LNCaP clone FGC (cell line): ENCODE data around the gene OR10K2.
"Not testable (repeated sequence)": the region's sequence is repeated elsewhere in the genome, so short reads cannot be mapped to it uniquely, and the experiment has no call there.

Source experiments
- DNase-seq: peaks from one replicate; pipeline ENCODE4 v3.0.0-alpha.2; 2011; ENCODE audit warnings: low read depth
- H3K4me3 ChIP-seq: 2 replicates; pipeline ENCODE4 v1.5.1; 2011; ENCODE audit warnings: mild to moderate bottlenecking, low read depth, low read length, control low read depth
- TF ChIP-seq, protein P1 (sequence below): IDR thresholded peaks from 2 replicates; pipeline ENCODE4 v1.5.1; 2012; ENCODE audit warnings: mild to moderate bottlenecking; ENCODE audit not compliant: control insufficient read depth, insufficient read depth; ENCODE audit errors: extremely low read depth

Gene OR10K2

GRCh38 chr1:158400871-158401270, 25.2 kb downstream of the OR10K2 start:
- no peak overlapping the region for H3K4me3 ChIP-seq
- no peak for DNase-seq
- TF ChIP-seq, protein P1, sequence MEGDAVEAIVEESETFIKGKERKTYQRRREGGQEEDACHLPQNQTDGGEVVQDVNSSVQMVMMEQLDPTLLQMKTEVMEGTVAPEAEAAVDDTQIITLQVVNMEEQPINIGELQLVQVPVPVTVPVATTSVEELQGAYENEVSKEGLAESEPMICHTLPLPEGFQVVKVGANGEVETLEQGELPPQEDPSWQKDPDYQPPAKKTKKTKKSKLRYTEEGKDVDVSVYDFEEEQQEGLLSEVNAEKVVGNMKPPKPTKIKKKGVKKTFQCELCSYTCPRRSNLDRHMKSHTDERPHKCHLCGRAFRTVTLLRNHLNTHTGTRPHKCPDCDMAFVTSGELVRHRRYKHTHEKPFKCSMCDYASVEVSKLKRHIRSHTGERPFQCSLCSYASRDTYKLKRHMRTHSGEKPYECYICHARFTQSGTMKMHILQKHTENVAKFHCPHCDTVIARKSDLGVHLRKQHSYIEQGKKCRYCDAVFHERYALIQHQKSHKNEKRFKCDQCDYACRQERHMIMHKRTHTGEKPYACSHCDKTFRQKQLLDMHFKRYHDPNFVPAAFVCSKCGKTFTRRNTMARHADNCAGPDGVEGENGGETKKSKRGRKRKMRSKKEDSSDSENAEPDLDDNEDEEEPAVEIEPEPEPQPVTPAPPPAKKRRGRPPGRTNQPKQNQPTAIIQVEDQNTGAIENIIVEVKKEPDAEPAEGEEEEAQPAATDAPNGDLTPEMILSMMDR = no peak

GRCh38 chr1:158398818-158399514, 27.1 kb downstream of the OR10K2 start, which contains the start of gene OR10T2:
OR10T2 (minus strand) TSS chr1:158399466; CDS start chr1:158399466, 0 bp downstream.
- TF ChIP-seq, protein P1 = no peak
- DNase-seq = no peak
- no peak within 1 kb of the TSS for H3K4me3 ChIP-seq

GRCh38 chr1:158396646-158397045, 29.4 kb downstream of the OR10K2 start:
- no peak overlapping the region for H3K4me3 ChIP-seq
- DNase-seq = no peak
- TF ChIP-seq, protein P1 = no peak

DNA sequence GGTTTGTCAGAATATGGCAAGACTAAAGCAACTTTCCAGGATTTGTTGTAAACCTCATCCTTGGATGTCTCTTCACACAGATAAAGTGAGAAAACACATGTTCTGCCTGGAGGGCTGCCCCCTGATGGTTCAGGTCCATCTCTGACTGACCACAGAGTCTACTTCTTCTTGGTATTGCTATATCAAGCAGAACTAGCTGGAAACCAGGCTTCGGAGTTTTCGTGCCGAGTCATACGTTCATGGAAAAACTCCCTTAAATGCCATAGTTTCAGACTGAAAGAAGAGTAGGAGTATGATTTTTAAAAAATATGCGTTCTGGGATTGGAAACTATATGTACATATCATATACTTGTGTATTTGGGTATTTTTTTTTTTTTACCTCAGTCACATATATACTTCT, 32.6 kb downstream of the OR10K2 start:
- TF ChIP-seq, protein P1 = no peak
- DNase-seq = no peak
- H3K4me3 ChIP-seq = no peak overlapping the region

DNA sequence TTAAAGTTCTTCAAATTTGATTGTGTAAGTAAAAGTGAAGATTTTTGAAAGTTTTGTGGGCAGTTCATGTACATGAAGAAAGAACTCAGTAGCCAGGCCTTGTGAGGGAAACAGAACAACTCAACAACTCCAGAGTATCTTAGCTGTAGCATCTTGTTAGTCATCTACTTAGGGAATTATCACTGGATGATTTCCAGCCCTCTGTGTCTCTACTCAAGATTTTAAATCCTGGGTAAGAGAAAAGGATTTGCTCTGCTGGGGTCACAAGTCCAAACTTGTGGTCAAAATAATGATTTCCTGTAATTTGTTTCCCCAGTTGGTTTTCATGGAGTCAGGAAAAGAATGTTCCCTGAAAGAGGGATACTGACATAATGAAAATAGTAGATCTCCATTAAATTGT, 34.9 kb downstream of the OR10K2 start:
- DNase-seq = no peak
- H3K4me3 ChIP-seq = no peak overlapping the region
- TF ChIP-seq, protein P1 = no peak

DNA sequence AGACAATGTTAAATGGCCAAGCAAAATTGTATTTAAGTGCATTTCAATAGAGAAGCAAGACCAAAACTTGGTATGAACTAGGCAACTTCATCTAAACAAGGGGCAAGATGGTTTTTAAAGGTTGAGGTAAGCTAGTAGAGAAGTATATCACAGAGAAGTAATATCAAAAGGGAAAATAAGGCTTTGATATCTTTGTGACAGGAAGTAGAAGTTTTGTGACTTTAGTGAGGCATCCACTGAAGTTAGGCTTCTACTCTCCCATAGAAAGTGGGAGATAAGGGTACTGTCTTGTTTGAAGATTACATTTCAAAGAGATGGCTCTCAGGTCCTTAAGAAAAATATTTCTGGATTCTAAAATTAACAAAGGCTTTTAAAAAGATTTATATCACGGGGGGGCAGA, 35.7 kb downstream of the OR10K2 start:
- TF ChIP-seq, protein P1 = no peak
- no peak for DNase-seq
- no peak overlapping the region for H3K4me3 ChIP-seq

DNA sequence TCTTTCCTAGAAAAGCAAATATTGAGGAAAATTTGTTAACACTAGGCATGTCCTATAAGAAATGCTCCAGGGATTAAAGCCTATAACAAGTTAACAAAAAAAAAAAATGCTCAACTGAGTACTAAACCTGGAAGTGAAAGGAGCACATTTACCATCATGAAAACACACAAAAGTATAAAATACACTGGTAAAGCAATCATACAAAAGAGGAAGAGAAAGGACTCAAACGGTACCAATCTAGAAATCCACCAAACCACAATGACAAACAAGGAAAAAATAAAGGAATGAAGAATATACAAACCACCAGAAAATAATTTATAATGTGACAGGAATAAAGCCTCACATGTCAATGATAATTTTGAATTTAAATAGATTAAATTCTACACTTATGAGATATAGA, 51.2 kb downstream of the OR10K2 start:
- DNase-seq = no peak
- TF ChIP-seq, protein P1 = no peak
- H3K4me3 ChIP-seq = no peak overlapping the region

- not testable (repeated sequence) for DNase-seq, H3K4me3 ChIP-seq
Observed at GRCh38 chr1:158374101-158374500, 51.9 kb downstream of the OR10K2 start.
